GM19193 (cell line): Measurements from ENCODE around the gene UNC5B.

Experiments used
- POLR2A ChIP-seq: IDR thresholded peaks from 4 replicates; pipeline ENCODE4 v1.6.1; 2011; ENCODE audit not compliant: insufficient read depth, insufficient read length; ENCODE audit errors: extremely low read depth

Gene UNC5B

GRCh38 chr10:71282323-71282680, 69.9 kb downstream of the UNC5B start:
- no peak for TF ChIP-seq POLR2A

DNA sequence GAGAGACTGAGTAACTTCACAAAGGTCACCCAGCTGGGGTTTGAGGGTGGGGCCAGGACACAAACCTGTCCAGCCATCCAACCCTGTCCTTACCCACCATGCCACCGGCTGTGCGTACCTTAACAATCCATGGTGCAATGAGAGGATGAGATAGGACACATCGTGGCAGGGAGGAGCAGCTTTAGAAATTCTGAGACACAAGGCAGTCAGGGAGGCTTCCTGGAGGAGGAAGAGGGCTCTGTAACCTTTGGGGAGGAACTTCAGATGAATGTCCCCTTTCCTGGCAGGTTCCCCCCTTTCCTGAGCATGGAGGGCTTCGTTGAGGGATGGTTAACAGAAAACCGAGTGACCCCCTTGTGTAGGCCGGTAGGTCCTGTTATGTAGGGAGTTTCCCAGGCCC, 71.0 kb downstream of the UNC5B start:
- TF ChIP-seq POLR2A, result no peak

GRCh38 chr10:71283876-71284275, 71.5 kb downstream of the UNC5B start:
- no peak for TF ChIP-seq POLR2A

- no peak for TF ChIP-seq POLR2A
Measured at GRCh38 chr10:71284544-71285179, 72.3 kb downstream of the UNC5B start.

- TF ChIP-seq POLR2A, result no peak
Measured at GRCh38 chr10:71285180-71285545, 72.8 kb downstream of the UNC5B start.

- TF ChIP-seq POLR2A, result no peak
Measured at GRCh38 chr10:71285986-71286385, 73.6 kb downstream of the UNC5B start.

GRCh38 chr10:71286521-71287294, 74.3 kb downstream of the UNC5B start:
- no peak for TF ChIP-seq POLR2A

DNA sequence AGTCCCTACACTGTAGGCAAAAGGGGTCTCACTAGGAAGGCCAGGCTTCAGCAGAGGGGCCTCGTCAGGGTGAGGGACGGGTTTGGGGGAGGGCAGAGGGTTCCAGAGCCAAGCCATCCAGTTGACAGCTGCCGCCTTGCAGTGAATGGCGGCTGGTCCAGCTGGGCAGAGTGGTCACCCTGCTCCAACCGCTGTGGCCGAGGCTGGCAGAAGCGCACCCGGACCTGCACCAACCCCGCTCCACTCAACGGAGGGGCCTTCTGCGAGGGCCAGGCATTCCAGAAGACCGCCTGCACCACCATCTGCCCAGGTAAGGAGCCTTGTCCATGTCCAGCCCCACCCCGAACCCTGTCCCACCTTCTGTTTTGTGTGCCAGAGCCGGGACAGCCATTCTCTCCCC, 75.1 kb downstream of the UNC5B start:
- no peak for TF ChIP-seq POLR2A

DNA sequence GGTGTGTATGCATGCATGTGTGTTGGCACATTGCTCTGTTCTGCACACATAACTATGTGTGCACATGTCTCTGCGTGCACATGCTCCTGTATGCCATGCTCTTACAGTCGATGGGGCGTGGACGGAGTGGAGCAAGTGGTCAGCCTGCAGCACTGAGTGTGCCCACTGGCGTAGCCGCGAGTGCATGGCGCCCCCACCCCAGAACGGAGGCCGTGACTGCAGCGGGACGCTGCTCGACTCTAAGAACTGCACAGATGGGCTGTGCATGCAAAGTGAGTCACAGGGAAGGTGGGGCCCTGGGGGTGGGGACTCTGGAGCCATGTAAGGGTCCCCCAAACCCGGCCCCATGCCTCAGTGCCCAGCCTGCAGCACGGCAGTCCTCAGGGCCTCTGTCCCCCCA, 76.1 kb downstream of the UNC5B start:
- no peak for TF ChIP-seq POLR2A

GRCh38 chr10:71289421-71290130, 77.2 kb downstream of the UNC5B start:
- no peak for TF ChIP-seq POLR2A

DNA sequence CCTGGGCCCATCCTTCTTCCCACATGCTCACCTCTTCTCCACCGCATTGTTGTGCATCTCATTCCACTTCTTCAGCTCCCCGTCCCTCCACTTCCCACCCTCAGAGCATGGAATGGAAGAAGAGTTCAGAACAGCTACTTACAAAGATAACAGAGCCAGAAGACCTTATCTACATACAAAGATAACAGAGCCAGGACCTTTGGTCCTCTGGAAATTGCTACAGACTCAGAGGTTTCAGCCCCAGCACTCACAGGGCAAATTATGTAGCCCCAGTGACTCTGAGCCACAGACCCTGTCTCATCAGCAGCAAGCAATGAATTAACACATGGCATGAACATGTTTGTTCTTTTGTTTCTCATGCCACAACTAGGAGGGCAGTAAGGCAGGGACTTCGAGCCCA, 78.0 kb downstream of the UNC5B start:
- TF ChIP-seq POLR2A, result no peak

GRCh38 chr10:71290806-71291527, 78.6 kb downstream of the UNC5B start:
- TF ChIP-seq POLR2A, result no peak

DNA sequence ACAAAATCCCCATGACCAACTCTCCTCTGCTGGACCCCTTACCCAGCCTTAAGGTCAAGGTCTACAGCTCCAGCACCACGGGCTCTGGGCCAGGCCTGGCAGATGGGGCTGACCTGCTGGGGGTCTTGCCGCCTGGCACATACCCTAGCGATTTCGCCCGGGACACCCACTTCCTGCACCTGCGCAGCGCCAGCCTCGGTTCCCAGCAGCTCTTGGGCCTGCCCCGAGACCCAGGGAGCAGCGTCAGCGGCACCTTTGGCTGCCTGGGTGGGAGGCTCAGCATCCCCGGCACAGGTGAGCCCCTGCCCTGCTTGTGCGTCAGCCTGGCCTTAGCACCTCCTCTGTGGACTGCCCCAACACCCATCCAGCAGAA, 79.1 kb downstream of the UNC5B start:
- TF ChIP-seq POLR2A, result no peak

DNA sequence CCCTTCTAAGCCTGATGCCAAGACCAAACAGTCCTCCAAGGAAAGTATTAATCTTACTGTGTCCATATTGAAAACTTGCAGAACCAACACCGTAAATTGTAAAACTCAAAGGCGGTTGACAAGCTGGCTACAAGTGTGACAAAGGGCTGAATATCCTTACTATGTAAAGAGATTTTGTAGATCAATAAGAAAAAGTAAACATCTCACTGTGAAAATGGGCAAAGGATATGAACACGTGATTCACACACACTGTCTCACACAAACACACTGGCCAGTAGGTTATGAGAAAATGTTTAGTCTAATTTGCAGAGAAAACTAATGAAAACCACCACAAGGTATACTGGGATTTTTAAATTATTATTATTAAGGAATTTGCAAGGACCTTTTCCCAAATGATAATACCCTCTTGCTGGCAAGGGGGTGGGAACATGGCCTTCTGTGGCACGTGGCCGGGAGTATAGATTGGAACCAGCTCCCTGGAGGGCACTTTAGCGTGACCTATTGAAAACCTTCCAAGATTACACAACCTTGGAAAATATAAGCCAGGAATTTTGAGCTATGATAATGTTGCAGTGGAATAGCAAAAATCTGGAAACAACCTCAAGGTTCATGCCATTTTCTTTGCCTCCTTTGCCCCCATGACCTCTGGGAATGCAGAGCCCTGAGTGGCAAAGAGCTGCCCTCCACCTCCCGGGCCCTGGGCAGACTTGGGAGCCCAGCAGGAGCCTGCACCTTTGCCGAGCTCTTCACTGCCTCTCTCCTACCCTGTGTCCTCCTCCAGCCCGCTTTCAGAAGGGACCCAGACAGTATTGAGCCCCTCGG, 80.5 kb downstream of the UNC5B start:
- no peak for TF ChIP-seq POLR2A
